Measurements from ENCODE around the gene ARHGAP8. TPM values are rescaled to one million over a fixed set of nuclear protein-coding genes. Genes with fewer than 3 reads are reported as not detected.

The ARHGAP8 gene
- 3.7 TPM for polyA plus RNA-seq (2013, experiment 1 of 4)
- polyA plus RNA-seq (2013, experiment 2 of 4): 5.4 TPM
- 3.4 TPM for polyA plus RNA-seq (2013, experiment 3 of 4)
- 4.7 TPM for polyA plus RNA-seq (2013, experiment 4 of 4)

GRCh38 chr22:44752285-44753188 is at the start of gene ARHGAP8:
TSS of gene ARHGAP8 (plus strand) at chr22:44752575. CDS start at chr22:44786528, 33,953 bp downstream.
- peak within 1 kb of the TSS; percentile 41 for H3K4me3 ChIP-seq (ENCODE audit: insufficient read depth, low read depth, low read length)
- H3K4me1 ChIP-seq (ENCODE audit: control insufficient read depth, insufficient read depth, low read length): peaks cover 16% of the 10 kb centered on the region
- WGBS, 2 experiments: 3% methylated on average over 77 of the region's 78 CpGs
- H3K36me3 ChIP-seq (ENCODE audit: control insufficient read depth, insufficient read depth, low read length): no peaks in the 10 kb centered on the region
- no peaks in the 10 kb centered on the region for H3K9me3 ChIP-seq (ENCODE audit: control insufficient read depth, low read length)
- H3K27me3 ChIP-seq (ENCODE audit: control insufficient read depth, insufficient read depth, low read length, poor library complexity, severe bottlenecking): peaks cover 30% of the 10 kb centered on the region
- no peak within 1 kb of the TSS for H3K27ac ChIP-seq (ENCODE audit: insufficient read depth, low read depth, low read length, poor library complexity, severe bottlenecking)

- H3K27me3 ChIP-seq (ENCODE audit: control insufficient read depth, insufficient read depth, low read length, poor library complexity, severe bottlenecking): peaks cover 30% of the 10 kb centered on the region
- H3K36me3 ChIP-seq (ENCODE audit: control insufficient read depth, insufficient read depth, low read length): no peaks in the 10 kb centered on the region
- H3K9me3 ChIP-seq (ENCODE audit: control insufficient read depth, low read length): no peaks in the 10 kb centered on the region
- WGBS, 2 experiments: 40 to 42% methylated on average over 23 of the region's 23 CpGs
- H3K27ac ChIP-seq (ENCODE audit: insufficient read depth, low read depth, low read length, poor library complexity, severe bottlenecking): no peak overlapping the region
- peak overlapping the region; percentile 60 for H3K4me3 ChIP-seq (ENCODE audit: insufficient read depth, low read depth, low read length)
- H3K4me1 ChIP-seq (ENCODE audit: control insufficient read depth, insufficient read depth, low read length): peaks cover 26% of the 10 kb centered on the region
Observed at GRCh38 chr22:44703255-44703870, 49.0 kb upstream of the ARHGAP8 start.

- H3K4me1 ChIP-seq (ENCODE audit: control insufficient read depth, insufficient read depth, low read length): peaks cover 17% of the 10 kb centered on the region
- no peak overlapping the region for H3K27ac ChIP-seq (ENCODE audit: insufficient read depth, low read depth, low read length, poor library complexity, severe bottlenecking)
- H3K9me3 ChIP-seq (ENCODE audit: control insufficient read depth, low read length): no peaks in the 10 kb centered on the region
- no peak overlapping the region for H3K4me3 ChIP-seq (ENCODE audit: insufficient read depth, low read depth, low read length)
- H3K27me3 ChIP-seq (ENCODE audit: control insufficient read depth, insufficient read depth, low read length, poor library complexity, severe bottlenecking): peaks cover 30% of the 10 kb centered on the region
- WGBS, 2 experiments: 91 to 93% methylated on average over 16 of the region's 16 CpGs
- no peaks in the 10 kb centered on the region for H3K36me3 ChIP-seq (ENCODE audit: control insufficient read depth, insufficient read depth, low read length)
Observed at GRCh38 chr22:44704159-44705021, 48.0 kb upstream of the ARHGAP8 start.

GRCh38 chr22:44705022-44705297 is 47.4 kb upstream of the ARHGAP8 start:
- no peak overlapping the region for H3K4me3 ChIP-seq (ENCODE audit: insufficient read depth, low read depth, low read length)
- peaks cover 11% of the 10 kb centered on the region for H3K4me1 ChIP-seq (ENCODE audit: control insufficient read depth, insufficient read depth, low read length)
- H3K36me3 ChIP-seq (ENCODE audit: control insufficient read depth, insufficient read depth, low read length): no peaks in the 10 kb centered on the region
- WGBS, 2 experiments: 90 to 91% methylated on average over 4 of the region's 4 CpGs
- peaks cover 30% of the 10 kb centered on the region for H3K27me3 ChIP-seq (ENCODE audit: control insufficient read depth, insufficient read depth, low read length, poor library complexity, severe bottlenecking)
- no peaks in the 10 kb centered on the region for H3K9me3 ChIP-seq (ENCODE audit: control insufficient read depth, low read length)
- no peak overlapping the region for H3K27ac ChIP-seq (ENCODE audit: insufficient read depth, low read depth, low read length, poor library complexity, severe bottlenecking)

DNA sequence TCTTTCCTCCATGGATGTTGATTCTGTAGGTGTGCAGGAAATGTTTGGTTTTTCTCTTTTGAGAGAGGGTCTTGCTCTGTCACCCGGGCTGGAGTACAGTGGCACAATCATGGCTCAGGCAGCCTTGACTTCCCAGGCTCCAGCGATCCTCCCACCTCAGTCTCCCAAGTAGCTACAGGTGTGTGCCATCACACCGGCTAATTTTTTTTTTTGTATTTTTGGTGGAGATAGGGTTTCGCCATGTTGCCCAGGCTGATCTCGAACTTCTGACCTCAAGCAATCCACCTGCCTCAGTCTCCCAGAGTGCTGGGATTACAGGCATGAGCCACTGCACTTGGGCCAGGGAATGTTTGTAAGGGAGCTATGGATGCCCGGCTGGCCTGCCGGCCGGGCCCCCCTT is 45.9 kb upstream of the ARHGAP8 start:
- Histone ChIP-seq H3K36me3 (ENCODE audit: control insufficient read depth, insufficient read depth, low read length) (no peaks in the 10 kb centered on the region), H3K9me3 (ENCODE audit: control insufficient read depth, low read length) (no peaks in the 10 kb centered on the region), H3K27me3 (ENCODE audit: control insufficient read depth, insufficient read depth, low read length, poor library complexity, severe bottlenecking) (peaks cover 20% of the 10 kb centered on the region), H3K27ac (ENCODE audit: insufficient read depth, low read depth, low read length, poor library complexity, severe bottlenecking) (no peak overlapping the region), H3K4me3 (ENCODE audit: insufficient read depth, low read depth, low read length) (no peak overlapping the region), H3K4me1 (ENCODE audit: control insufficient read depth, insufficient read depth, low read length) (peaks cover 25% of the 10 kb centered on the region)
- 91 to 95% methylated on average over 8 of the region's 8 CpGs for WGBS, 2 experiments

DNA sequence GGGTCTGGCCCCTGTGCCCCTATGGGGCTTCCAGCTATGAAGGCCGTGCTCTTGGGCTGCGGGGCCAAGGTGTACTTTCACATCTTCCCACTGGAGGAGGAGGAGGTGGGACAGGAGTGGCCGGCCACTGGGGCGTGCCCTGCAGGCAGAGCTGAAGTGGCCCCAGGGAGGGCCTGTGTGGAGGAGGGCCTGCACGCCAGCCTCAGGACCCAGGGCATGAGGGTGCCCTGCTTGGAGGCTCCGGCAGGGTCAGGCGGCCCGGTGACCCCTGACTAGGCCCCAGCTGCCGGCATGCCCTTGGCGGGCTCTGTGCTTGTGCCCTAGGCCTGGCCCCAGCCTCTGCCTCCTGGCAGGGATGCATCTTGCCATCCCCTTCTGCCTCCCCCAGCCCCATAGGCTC is 45.2 kb upstream of the ARHGAP8 start:
- H3K27ac ChIP-seq (ENCODE audit: insufficient read depth, low read depth, low read length, poor library complexity, severe bottlenecking): no peak overlapping the region
- H3K36me3 ChIP-seq (ENCODE audit: control insufficient read depth, insufficient read depth, low read length): no peaks in the 10 kb centered on the region
- H3K27me3 ChIP-seq (ENCODE audit: control insufficient read depth, insufficient read depth, low read length, poor library complexity, severe bottlenecking): peaks cover 16% of the 10 kb centered on the region
- WGBS, 2 experiments: 91 to 93% methylated on average over 10 of the region's 10 CpGs
- no peak overlapping the region for H3K4me3 ChIP-seq (ENCODE audit: insufficient read depth, low read depth, low read length)
- H3K4me1 ChIP-seq (ENCODE audit: control insufficient read depth, insufficient read depth, low read length): peaks cover 25% of the 10 kb centered on the region
- H3K9me3 ChIP-seq (ENCODE audit: control insufficient read depth, low read length): no peaks in the 10 kb centered on the region

GRCh38 chr22:44707752-44708151 is 44.6 kb upstream of the ARHGAP8 start:
- Histone ChIP-seq H3K4me3 (ENCODE audit: insufficient read depth, low read depth, low read length) (no peak overlapping the region), H3K4me1 (ENCODE audit: control insufficient read depth, insufficient read depth, low read length) (peaks cover 25% of the 10 kb centered on the region), H3K27me3 (ENCODE audit: control insufficient read depth, insufficient read depth, low read length, poor library complexity, severe bottlenecking) (peaks cover 10% of the 10 kb centered on the region), H3K9me3 (ENCODE audit: control insufficient read depth, low read length) (no peaks in the 10 kb centered on the region), H3K36me3 (ENCODE audit: control insufficient read depth, insufficient read depth, low read length) (no peaks in the 10 kb centered on the region), H3K27ac (ENCODE audit: insufficient read depth, low read depth, low read length, poor library complexity, severe bottlenecking) (no peak overlapping the region)
- WGBS, 2 experiments: 92% methylated on average over 11 of the region's 11 CpGs

- WGBS, 2 experiments: 91 to 93% methylated on average over 11 to 12 of the region's 12 CpGs
- H3K4me1 ChIP-seq (ENCODE audit: control insufficient read depth, insufficient read depth, low read length): peaks cover 15% of the 10 kb centered on the region
- H3K27ac ChIP-seq (ENCODE audit: insufficient read depth, low read depth, low read length, poor library complexity, severe bottlenecking): no peak overlapping the region
- no peaks in the 10 kb centered on the region for H3K9me3 ChIP-seq (ENCODE audit: control insufficient read depth, low read length)
- no peak overlapping the region for H3K4me3 ChIP-seq (ENCODE audit: insufficient read depth, low read depth, low read length)
- no peaks in the 10 kb centered on the region for H3K27me3 ChIP-seq (ENCODE audit: control insufficient read depth, insufficient read depth, low read length, poor library complexity, severe bottlenecking)
- no peaks in the 10 kb centered on the region for H3K36me3 ChIP-seq (ENCODE audit: control insufficient read depth, insufficient read depth, low read length)
Observed at GRCh38 chr22:44709881-44710392, 42.4 kb upstream of the ARHGAP8 start.

DNA sequence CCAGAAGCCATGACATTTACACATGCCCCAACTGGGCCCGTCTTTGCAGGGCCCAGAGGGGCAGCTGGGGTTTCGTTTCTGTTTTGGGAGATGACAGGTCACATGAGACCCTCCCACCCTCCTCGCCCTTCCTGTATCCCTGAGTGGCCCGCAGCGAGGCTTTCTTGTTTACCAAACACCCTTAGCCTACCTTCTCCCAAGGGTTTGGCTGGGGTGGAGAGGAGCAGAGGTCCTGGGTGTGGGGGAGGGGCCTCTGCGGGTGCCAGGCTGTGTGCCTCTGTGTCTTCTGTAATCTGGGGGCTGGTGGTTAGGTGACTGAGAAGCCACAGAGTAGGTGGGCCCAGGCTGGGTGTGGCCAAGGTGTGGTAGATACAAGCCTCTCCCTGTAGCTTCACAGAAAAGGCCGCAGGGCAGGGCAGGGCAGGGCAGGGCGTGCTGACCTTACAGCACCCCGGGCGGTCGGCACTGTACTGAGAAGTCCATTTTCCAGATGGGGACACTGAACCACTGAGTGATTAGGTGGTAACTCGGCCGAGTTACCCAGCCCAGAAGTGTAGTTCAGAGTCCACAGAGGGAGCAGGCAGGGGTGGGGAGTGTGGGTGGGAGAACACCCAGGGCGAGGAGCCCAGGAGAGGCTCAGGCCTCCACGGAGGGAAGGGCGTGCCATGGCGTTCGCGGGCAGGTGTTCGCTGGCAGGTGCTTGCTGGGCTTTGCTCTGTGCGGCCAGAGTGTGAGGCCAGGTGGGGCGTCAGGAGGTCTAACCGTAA is 41.7 kb upstream of the ARHGAP8 start:
- Histone ChIP-seq H3K27ac (ENCODE audit: insufficient read depth, low read depth, low read length, poor library complexity, severe bottlenecking) (no peak overlapping the region), H3K36me3 (ENCODE audit: control insufficient read depth, insufficient read depth, low read length) (no peaks in the 10 kb centered on the region), H3K4me3 (ENCODE audit: insufficient read depth, low read depth, low read length) (no peak overlapping the region), H3K27me3 (ENCODE audit: control insufficient read depth, insufficient read depth, low read length, poor library complexity, severe bottlenecking) (no peaks in the 10 kb centered on the region), H3K4me1 (ENCODE audit: control insufficient read depth, insufficient read depth, low read length) (peaks cover 15% of the 10 kb centered on the region), H3K9me3 (ENCODE audit: control insufficient read depth, low read length) (no peaks in the 10 kb centered on the region)
- WGBS, 2 experiments: 91 to 92% methylated on average over 22 to 23 of the region's 23 CpGs

Data from ectodermal cell (in vitro differentiated cells).